Activated CD4-positive, alpha-beta T cell treated with anti-CD3 and anti-CD28 coated beads for 4 hours (primary cell): ENCODE data around the gene NECAB2.

Experiments
- DNase-seq, 2 donors: peaks; one replicate each; pipeline ENCODE4 v3.0.0-alpha.2; 2020

The NECAB2 gene

DNA sequence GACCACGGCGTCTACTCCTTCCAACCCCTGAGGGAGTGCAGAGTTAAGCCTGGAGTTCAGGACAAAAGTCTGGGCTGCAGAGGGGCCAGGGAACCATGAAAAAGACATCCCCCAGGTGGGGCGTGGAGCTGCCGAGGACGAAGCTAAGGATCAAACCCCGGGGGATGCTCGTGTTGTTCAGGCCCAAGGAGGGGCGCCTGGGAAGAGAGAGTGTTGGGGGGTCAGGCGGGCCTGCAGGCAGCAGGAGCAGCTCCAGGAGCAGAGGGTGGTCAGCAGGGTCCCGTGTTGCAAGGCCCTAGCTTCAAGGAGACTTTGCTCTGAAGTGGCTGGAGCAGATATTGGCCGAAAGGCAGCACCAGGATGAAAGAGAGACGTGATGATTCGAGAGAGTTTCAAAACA lies 26.7 kb downstream of the NECAB2 start:
- no peak for DNase-seq

DNA sequence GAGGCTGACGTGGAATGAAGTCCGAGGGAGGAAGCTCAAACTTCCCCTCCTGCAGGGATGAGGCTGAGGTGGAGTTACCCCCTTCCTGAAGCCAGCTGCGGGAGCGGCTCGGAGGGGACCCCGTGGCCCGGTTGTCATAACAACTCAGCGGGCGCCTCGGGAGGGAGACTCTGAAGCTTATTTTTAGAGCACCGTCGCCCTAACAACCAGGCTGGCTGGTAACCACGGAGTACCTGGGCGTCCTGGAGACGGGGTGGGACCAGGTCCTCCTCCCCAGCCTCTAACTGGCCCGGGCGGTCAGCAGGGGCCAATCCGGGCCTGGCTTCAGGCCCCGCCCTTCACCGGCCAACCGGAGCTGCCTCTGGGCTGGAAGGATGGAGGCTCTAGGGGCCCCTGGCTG lies 27.7 kb downstream of the NECAB2 start:
- no peak for DNase-seq

DNA sequence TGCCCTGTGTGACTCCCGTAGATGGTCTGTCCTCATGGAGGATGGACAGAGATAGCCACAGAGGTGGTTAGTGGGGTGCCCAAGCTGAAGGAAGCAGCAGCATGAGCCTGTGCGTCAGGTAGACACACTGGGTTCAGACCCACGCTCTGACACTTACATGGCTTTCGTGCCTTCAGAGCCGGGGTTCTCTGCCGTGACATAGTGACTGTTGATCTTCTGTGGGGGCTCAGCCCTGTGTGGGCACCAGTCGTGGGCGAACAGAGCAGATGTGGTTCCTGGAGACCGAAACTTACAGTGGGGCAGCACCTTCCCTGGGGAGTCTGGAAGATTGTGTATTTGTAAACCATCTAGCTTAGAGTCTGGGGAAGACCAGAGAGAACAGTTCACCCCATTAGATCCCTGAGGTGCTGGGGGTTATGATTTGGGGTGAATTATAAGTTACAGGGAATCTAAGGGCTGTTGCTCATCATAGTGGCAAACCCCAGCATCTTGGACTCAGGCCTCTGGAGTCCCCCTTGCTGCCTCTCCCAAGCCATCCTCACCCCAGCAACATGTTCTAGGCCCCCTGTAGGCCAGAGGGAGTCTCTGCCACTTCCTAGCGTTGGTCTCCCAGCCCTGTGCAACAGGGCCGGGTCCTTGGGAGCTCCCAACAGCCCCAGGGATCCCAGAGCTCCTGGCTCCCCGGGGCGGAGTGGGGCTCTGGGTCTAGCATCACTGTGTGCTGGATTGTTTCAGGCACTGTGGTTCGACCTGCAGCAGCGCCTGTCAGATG lies 28.6 kb downstream of the NECAB2 start:
- DNase-seq = no peak

DNA sequence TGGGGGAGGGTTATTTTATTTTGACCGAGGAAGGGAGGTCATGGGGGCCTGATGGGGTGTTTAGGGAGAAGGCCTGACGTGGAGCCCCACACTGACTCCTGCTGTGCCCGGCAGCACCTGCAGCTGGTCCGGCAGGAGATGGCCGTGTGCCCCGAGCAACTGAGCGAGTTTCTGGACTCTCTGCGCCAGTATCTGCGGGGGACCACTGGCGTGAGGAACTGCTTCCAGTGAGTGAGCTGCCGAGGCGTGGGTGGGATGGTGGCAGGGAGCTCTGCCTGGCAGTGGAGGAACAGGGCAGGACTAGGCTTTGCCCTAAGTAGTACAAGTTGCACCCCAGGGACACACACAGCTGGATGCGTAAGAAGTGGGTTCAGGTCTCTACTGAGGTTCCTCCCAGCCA lies 30.0 kb downstream of the NECAB2 start:
- no peak for DNase-seq

DNA sequence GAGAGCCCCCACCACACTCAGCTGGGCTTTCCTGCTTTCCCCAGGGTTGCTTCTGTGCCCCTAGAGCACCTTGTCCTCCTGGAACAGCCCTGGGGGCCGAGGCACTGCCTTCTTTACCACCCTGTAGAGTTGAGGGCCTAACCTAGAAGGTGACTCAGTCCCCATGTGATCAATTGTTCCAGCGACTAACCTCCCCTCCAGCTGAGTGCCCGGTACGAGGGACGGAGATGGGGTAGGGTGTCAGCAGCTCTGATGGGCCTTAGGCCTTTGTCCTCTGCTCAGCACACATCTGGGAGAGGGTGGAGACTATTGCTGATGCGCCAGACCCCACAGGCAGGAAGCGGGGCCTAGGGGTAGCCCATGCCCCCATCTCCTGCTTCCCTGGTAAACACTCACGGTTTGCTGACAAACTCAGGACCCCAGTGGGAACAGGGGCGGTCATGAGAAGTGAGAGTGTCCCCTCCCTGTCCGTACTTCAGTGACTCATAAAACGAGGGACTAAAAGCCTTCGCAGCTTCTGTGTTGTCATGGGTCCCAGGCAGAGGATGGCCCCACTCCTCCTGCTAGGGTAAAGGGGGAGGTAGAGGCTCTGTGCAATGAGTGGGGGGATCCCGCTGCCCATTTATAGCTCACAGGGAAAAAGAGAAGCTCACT lies 33.1 kb downstream of the NECAB2 start:
- DNase-seq = no peak

DNA sequence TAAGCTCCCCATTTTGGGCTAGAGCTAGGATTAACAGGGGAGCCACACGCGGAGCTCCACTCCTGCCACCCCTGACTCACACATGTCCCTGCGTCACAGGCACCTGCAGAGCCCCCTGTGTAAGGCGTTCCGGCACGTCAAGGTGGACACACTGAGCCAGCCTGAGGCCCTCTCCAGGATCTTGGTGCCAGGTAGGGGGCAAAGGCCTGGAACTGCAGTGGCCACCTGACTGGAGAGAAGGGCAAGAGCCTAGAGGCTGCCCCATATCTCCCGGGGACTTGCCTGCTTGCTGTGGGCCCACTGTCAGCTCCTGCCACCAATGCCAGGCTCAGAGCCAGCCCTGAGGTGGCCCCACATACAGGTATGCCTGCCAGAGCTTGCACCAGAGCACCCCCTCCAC lies 33.7 kb downstream of the NECAB2 start:
- DNase-seq = no peak

DNA sequence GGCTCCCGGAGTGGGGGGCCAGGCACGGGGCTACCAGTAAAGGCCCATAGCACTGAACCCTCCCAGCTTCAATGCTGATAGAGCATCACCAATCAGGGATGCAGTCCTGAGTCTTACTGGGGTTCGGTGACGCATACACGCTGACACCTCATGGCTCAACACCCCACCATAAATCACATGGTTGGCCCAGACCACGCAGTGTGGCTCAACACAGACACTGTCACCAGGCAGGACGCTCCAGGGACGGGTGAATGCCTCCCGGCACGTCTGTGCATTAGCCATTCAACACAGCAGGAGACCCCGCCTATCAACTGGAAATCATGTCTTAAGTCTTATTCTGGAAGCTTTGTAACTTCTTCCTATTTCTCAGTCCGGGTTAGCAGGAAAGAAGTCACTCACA lies 35.0 kb downstream of the NECAB2 start:
- DNase-seq = no peak

DNA sequence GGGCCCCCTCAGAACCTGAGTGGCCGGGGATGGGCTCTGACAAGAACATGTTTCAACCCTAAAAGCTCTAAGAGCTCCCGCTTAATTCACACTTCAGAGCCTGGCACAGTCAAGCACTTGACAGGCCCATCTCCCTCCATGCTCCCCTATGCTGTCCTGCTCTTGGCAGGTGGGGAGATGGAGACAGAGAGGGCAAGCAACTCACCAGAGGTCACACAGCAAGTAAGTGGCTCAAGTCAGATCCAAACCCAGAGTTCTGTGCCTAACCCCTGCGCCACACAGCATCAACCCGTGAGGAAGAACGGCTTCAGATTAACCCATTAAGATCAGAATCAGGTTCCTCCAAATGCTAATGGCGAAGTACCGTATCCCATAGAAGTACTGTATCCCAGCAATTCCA lies 36.4 kb downstream of the NECAB2 start:
- no peak for DNase-seq

DNA sequence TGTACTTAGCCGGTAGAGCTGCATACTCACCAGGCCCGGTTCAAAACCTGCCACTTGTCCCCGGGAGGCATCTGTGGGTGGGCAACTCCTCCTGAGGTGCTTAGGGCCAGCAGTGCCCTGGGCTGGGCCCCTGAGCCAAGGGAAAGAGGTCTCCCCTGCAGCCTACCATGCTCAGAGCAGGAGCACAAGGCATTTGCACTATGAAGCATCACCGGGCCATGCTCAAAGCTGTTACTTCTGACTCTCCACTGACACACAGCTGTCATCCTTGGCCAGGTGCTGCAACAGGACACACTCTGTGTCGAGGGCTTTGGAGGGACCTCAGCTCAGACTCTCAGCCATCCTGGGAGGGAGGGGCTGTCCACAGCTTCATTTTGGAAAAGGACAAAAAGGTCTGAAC lies 37.3 kb downstream of the NECAB2 start:
- DNase-seq = no peak

DNA sequence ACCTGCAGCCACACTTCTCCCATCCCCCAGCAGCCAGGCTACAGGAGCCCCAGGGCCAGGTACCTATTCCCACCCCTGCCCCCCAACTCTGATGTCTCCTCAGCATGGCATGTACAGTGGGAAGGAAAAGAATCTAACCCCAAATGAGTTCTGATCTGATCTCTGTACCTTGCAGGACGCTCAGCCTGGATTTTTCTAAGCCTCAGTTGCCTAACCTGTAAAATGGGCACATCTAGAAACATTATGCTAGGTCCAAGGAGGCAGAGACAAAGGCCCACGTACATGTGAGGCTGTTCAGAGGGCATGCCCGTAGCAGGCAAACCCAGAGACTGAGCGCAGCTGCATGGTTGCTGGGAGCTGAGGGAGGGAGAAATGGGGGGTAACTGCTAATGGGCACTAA lies 39.5 kb downstream of the NECAB2 start:
- DNase-seq = no peak

DNA sequence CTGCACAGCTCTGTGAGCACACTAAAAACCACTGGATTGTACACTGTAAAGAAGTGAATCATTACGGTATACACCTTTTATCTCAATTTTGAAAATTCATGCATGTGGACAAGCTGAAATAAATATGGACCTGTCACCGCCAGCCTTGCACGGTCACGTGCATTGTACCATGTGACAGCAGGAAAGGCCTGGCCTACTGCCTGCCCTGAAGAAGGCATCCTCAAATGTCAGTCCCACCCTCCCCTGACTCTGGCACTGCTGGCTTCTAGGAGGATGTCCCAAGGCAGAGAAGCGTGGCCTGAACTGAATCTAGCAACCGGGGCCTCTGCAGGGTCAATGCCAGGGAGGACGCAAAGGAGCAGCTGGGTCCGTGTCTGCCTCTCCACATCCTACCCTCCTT lies 39.9 kb downstream of the NECAB2 start:
- DNase-seq = no peak

DNA sequence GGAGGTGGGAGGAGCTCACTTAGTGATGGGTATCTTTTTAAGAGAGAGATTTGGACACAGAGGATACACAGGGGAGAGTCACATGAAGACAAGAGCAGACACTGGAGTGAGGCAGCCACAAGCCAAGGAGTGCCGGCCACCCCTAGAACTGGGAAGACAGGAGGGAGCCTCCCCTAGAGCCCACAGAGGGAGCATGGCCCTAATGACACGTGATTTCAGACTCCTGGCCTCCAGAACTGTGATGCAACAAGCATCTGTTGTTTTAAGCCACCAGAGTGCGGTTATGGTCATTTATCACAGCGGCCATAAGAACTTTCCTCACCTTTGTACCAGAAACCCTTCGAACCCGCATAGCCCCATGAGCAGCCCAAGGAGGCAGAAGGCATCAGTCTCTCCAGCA lies 41.2 kb downstream of the NECAB2 start:
- DNase-seq = no peak

DNA sequence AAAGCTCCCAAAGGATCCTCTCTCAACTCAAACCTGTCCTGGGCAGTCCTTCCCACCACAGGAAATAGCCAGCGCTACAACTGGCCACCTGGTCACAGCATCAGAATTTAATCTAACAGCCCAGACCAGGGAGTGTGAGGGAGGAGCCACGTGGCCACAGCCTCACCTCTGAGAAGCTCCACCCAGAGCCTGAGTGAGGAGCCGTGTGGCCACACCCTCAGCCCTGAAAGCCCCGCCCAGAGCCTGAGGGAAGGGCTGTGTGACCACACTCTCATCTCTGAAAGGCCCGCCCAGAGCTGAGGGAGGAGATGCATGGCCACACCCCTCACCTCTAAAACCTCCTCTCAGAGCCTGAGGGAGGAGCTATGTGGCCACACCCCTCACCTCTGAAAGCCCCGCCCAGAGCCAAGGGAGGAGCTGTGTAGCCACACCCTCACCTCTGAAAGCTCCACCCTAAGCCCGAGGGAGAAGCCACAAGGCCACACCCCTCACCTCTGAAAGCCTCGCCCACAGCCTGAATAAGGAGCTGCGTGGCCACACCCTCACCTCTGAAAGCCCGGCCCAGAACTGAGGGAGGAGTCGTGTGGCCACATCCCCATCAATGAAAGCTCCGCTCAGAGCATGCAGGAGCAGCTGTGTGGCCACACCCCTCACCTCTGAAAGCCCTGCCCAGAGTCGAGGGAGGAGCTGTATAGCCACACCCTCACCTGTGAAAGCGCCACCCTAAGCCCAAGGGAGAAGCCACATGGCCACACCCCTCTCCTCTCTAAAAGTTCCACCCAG lies 45.9 kb downstream of the NECAB2 start:
- DNase-seq = peak; percentile 6 to 30

DNA sequence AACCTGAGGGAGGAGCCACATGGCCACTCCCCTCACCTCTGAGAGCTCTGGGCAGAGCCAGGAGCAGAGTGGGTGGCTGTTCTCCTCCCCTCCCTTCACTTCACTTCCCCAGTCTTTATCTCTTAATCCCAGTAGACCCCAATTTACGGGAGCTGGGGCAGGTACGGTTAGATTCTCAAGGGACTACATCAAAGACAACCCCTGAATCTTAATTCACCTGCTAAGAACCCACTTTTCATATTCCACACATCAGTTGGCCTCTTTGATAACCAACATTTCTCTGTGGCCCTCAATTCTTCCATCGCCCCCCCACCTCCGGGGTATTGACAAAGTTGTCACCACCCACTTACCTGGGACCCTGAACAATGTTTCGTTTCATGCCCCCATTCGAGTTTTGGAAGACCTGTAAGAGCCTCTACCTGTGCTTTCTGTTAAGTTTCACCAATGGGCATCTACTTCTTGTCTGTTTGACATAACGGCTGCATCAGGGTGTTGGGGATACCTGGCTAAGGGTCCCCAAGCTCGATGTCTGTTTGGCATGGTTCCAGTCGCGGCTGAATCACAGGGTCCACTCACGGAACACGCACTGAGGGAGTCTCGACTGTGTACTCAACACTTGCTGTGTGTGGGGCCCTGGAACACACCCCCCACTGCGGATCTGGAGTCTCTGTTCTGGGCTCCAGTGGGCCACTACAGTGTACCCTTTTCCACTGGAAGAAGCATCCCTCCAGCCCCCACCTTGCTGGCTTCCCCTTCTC lies 46.7 kb downstream of the NECAB2 start:
- no peak for DNase-seq

DNA sequence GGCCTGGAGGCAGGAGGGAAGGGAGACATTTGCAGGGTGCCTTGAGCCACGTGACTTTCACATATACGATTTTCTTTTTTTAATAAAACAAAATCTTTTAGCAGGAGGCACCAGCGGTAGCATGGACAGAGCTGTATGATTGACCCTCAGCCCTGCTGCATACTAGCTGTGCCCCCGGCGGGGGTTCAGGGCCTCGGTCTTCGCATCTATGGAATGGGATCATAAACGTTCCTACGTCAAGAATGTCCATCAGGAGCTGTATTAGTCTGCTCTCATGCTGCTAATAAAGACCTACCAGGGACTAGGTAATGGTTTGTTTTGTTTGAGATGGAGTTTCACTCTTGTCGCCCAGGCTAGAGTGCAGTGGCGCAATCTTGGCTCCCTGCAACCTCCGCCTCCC lies 47.4 kb downstream of the NECAB2 start:
- DNase-seq = no peak

DNA sequence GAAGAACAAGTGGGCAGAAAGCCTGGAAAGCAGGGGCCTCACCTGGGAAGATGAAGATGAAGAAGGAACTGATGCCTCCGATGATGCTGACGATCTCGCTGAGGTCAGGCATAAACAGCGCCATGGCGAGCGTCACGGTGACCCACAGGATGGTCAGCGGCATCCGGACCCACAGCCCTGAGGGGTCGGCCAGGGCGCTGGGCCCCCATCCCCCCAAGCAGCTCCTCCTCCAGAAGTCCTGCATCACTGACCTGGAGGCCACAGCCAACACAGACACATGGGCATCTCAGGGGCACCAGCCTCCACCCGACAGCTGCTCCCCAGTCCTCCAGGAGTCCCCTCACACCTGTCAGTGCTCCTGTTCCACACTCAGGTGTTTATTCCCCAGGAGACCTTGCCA lies 48.4 kb downstream of the NECAB2 start:
- DNase-seq = no peak

DNA sequence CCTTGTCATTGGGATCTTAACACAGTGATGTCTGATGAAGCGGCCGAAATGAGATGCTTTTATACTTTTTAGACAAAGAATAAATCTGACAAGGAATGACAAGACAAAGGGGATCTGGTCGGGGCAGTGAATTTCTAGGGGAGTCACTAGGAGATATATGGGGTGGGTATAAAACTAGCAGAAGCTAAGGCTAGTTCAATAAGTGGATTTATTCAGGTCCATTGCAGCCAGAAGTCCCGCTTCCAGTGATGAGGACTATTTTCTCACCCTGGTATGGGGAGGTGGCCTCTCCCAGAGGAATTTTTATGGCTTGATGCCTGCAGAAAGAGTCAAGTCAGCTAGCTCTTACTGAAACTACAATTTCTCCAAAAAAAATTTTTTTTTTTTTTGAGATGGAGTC lies 50.7 kb downstream of the NECAB2 start:
- no peak for DNase-seq

DNA sequence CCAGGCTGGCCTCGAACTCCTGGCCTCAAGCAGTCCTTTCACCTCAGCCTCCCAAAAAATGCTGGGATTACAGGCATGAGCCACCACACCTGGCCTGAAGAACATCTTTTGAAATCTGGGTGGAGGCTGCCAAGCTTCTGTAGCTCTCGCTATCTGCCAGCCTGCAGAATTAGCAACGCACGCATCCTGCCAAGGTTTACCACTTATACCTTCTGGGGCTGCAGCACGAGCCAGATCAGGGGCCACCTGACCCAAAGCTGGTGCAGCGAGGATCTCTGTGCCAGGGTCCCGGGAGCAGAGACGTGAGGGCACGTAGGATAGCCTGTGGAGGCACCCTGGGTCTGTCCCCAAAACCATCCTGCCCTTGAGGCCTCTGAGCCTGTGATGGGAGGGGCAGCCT lies 52.3 kb downstream of the NECAB2 start:
- no peak for DNase-seq

DNA sequence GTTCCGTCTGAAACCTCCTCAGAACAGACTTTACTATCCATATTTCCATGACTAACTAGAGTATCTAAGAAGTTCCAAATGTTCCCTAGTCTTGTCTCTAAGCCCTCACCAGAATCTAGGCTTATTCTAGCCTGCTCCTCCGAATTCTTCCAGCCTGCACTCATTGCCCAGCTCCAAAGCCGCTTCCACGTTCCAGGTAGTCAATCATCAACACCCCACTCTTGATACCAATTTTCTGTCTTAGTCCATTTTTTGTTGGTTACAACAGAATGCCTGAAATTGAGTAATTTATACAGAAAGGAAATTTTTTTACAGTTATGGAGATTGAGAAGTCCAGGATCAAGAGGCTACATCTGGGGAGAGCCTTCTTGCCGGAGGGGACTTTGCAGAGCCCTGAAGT lies 53.4 kb downstream of the NECAB2 start:
- no peak for DNase-seq

DNA sequence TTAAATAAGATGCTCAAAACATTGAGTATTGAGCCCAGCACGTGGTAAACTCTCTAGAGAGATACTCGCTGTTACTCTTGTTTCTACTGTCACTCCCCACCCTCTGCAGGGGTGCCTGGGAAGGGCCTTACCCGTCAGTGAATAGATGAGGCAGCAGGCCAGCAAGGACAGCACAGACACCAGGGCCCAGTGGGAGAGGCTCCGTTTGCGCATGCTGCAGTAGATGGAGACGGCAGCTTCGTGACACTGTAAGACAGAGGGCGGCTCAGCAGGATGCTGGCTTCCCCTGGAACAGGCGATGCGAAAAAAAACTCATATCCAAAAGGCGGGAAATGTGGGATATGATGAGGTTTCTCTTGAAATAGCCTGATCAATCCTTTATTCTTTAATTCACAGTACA lies 54.6 kb downstream of the NECAB2 start:
- DNase-seq = no peak

DNA sequence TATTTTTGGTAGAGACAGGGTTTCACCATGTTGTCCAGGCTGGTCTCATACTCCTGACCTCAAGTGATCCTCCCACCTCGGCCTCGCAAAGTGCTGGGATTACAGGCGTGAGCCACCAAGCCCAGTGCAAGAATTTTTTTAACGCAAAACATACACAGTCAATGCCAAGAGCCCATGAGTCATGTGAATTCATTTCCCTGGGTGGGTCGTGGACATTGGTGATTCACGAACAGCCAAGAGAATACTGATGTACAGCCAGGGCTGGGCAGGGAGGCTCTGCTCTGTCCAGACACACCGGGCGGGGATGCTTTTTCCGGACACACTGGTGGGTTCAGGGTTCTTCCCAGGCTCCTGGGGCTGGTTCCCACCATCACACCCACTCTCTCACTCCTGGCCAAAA lies 56.8 kb downstream of the NECAB2 start:
- no peak for DNase-seq

DNA sequence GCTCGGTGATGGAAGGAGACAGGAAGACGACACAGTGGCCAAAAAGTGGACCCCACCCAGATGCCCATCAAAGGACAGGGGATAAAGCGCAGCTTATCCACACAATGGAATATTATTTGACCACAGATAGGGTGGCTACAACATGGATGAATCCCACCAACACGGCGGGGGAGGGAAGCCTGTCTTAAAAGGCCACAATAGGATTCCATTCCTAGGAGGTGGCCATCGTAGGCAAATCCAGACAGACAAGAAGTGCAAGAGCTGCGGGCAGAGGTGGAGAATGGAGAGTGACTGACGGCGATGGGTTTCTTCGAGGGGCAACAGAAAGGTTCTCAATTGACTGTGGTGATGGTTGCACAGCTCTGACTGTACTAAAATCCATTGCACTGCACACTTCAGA lies 58.6 kb downstream of the NECAB2 start:
- DNase-seq = no peak

DNA sequence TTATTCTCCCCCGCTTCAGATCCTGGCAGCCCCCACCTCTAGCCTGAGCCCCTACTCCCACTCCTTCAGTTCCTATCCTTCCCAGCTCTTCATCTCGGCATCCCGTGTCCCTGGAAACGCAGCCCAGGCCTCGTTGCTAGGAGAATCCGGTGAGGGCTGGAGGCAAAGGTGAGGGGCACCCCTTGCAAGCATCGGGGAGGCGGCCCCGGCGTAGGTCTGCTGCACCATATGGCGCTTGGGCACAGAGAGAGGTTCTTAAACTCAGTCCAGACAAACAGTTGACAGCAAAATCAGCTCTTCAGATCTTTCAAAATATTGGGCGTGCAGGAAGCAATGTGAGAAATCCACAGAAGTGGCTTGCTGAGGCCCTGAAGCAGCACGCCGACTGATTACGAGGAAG lies 59.6 kb downstream of the NECAB2 start:
- no peak for DNase-seq
